ENCODE measurements around the gene NECAB2. TPM values are rescaled to one million over a fixed set of nuclear protein-coding genes. Genes with fewer than 3 reads are reported as not detected.

The NECAB2 gene
- total RNA-seq, 6 donors from 2014 or later: 0.40 to 1.2 (median 0.44) TPM; not detected in 3

DNA sequence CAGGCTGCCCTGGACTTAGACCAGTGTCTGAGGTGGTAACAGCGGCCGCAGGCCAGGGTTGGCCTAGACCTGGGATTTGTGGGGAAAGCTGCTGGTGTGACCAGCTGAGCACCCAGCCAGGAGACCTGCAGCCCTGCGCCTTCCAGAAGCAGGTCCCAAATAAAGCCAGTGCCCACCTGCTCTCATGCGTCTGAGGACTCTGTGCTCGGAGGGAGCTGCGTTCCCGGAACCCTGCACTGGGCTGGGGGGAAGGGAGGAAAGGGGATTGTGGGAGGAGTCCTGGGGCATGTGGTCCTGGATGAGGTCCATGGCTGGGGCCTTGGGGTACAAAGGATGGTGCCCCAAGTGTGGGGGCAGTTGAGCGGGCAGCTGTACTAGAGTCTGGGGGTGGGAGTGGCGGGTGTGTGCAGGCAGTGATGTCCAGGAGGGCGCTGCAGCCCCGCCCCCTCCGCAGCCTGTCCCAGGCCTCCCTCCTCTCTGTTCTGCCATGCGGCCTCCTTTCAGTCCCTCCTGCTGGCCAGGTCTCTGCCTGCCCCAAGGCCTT, 1.8 kb upstream of the NECAB2 start:
- ATAC-seq (ENCODE audit: low FRiP score in 2 of 2) (no peak), DNase-seq (no peak)
- Histone ChIP-seq H3K9me3 (no peaks in the 10 kb centered on the region), H3K27ac (no peak overlapping the region), H3K4me3 (no peak overlapping the region), H3K36me3 (peaks cover 0 to 51% (median 24%) of the 10 kb centered on the region in 4 donors), H3K4me1 (peaks cover 0 to 12% (median 4%) of the 10 kb centered on the region in 4 donors), H3K27me3 (peaks cover 0 to 22% (median 14%) of the 10 kb centered on the region in 4 donors)
- TF ChIP-seq POLR2AphosphoS5 (IDR thresholded peaks at IDR 0.05) (no peak), EP300 (IDR thresholded peaks at IDR 0.05) (no peak), POLR2A (IDR thresholded peaks at IDR 0.05) (no peak)
- TF ChIP-seq, protein P1, sequence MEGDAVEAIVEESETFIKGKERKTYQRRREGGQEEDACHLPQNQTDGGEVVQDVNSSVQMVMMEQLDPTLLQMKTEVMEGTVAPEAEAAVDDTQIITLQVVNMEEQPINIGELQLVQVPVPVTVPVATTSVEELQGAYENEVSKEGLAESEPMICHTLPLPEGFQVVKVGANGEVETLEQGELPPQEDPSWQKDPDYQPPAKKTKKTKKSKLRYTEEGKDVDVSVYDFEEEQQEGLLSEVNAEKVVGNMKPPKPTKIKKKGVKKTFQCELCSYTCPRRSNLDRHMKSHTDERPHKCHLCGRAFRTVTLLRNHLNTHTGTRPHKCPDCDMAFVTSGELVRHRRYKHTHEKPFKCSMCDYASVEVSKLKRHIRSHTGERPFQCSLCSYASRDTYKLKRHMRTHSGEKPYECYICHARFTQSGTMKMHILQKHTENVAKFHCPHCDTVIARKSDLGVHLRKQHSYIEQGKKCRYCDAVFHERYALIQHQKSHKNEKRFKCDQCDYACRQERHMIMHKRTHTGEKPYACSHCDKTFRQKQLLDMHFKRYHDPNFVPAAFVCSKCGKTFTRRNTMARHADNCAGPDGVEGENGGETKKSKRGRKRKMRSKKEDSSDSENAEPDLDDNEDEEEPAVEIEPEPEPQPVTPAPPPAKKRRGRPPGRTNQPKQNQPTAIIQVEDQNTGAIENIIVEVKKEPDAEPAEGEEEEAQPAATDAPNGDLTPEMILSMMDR (IDR thresholded peaks at IDR 0.05): no peak
- 94% methylated on average over 9 to 11 of the region's 13 CpGs for WGBS, 2 donors

DNA sequence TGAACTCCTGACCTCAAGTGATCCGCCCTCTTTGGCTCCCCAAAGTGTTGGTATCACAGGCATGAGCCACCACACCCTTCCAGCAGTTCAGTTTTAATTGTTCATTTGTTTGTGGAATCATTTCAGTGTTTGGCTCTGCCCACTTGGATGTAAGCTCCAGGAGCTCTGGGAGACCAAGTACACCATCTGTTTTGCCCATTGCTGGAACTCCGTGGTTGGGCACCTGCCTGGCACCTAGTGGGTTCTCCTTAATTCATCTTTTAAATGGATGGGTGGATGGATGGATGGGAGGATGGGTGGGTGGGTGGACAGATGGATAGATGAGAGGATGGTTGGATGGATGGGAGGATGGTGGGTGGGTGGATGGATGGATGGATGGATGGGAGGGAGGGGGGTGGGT, 953 bp upstream of the NECAB2 start:
- peaks cover 0 to 22% (median 14%) of the 10 kb centered on the region in 4 donors for H3K27me3 ChIP-seq
- no peak for ATAC-seq (ENCODE audit: low FRiP score in 2 of 2)
- no peak overlapping the region for H3K27ac ChIP-seq
- peaks cover 0 to 42% (median 18%) of the 10 kb centered on the region in 4 donors for H3K36me3 ChIP-seq
- peaks cover 0 to 12% (median 4%) of the 10 kb centered on the region in 4 donors for H3K4me1 ChIP-seq
- H3K9me3 ChIP-seq: no peaks in the 10 kb centered on the region
- TF ChIP-seq, protein P1 (IDR thresholded peaks at IDR 0.05): no peak
- TF ChIP-seq POLR2A (IDR thresholded peaks at IDR 0.05): no peak
- no peak for TF ChIP-seq POLR2AphosphoS5 (IDR thresholded peaks at IDR 0.05)
- no peak for TF ChIP-seq EP300 (IDR thresholded peaks at IDR 0.05)
- no peak overlapping the region for H3K4me3 ChIP-seq
- WGBS, 2 donors: 70 to 81% methylated on average over 2 of the region's 2 CpGs
- DNase-seq: no peak

DNA sequence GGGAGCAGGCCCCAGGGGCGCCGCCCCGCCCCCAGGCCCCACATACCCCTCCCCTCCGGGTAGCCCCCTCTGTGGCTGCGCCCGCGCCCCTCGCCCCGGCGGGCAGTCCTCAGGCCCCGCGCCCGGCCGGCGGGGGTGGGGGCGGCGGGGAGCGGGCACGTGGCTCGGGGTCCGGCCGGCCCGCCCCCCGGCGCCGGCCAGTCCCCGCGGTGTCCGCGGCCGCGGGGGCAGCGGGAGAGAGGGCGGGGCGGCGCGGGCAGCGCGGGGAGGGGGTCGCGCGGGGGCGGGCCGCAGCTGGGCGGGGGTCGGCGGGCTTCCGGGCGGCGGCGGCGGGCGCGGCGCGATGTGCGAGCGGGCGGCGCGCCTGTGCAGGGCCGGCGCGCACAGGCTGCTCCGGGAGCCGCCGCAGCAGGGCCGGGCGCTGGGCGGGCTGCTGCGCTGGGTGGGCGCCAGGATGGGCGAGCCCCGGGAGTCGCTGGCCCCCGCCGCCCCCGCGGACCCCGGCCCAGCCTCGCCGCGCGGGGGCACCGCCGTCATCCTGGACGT, 335 bp downstream of the NECAB2 start:
- ATAC-seq (ENCODE audit: low FRiP score in 2 of 2) (peak in 1 of 2 donors; percentile 13), DNase-seq (peak in 1 of 2 donors; percentile 84)
- peaks cover 0 to 30% (median 9%) of the 10 kb centered on the region in 4 donors for H3K36me3 ChIP-seq
- H3K27me3 ChIP-seq: peaks cover 0 to 22% (median 14%) of the 10 kb centered on the region in 4 donors
- TF ChIP-seq, protein P1 (IDR thresholded peaks at IDR 0.05): no peak
- TF ChIP-seq EP300 (IDR thresholded peaks at IDR 0.05) (no peak), POLR2AphosphoS5 (IDR thresholded peaks at IDR 0.05) (no peak), POLR2A (IDR thresholded peaks at IDR 0.05) (no peak)
- H3K9me3 ChIP-seq: no peaks in the 10 kb centered on the region
- no peak overlapping the region for H3K27ac ChIP-seq
- WGBS, 2 donors: no CpG with 5 or more reads among the region's 87 CpGs
- peaks cover 0 to 12% (median 4%) of the 10 kb centered on the region in 4 donors for H3K4me1 ChIP-seq
- H3K4me3 ChIP-seq: peak overlapping the region in 3 of 4 donors; percentile 31 to 45 (median 38)

DNA sequence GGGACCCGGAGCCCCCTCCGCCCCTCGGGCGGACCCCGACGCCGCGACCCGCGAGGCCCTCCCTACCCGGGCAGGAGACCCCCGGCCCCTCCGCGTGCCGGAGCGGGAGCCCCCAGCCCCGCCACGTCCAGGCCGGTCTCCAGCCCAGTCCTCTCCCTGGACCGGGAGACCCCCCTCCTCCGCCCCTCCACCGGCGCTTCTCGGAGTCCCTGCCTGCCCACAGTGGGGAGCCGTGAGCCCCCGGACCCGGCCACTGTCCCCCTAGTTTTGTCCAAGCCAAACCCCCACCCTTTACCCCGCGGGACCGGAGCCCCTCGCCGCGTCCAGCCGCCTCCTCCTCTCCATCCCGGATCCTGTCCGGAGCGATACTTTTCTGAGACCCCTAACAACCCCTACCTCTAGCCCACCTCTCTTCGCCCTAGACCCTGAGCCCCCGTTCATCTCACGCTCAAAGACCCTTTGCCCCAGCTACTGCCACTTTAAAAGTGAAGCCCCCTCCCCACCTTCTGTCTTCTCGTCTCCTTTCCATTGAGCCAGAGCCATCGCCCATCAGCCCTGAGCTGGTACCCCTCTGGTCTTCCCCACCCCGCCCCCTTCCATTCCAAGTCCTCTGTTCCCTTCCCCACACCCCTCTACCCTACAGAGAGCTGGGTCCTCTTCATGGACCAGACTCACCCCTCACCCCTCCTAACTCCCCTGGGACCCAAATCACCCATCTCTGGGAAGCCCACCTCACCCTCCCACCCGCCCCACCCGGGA, 1.0 kb downstream of the NECAB2 start:
- WGBS, 2 donors: 10 to 14% methylated on average over 17 to 23 of the region's 45 CpGs
- TF ChIP-seq POLR2A (IDR thresholded peaks at IDR 0.05) (no peak), POLR2AphosphoS5 (IDR thresholded peaks at IDR 0.05) (no peak), EP300 (IDR thresholded peaks at IDR 0.05) (no peak)
- TF ChIP-seq, protein P1 (IDR thresholded peaks at IDR 0.05): no peak
- ATAC-seq (ENCODE audit: low FRiP score in 2 of 2) (no peak), DNase-seq (no peak)
- H3K27ac ChIP-seq: no peak overlapping the region
- peaks cover 0 to 22% (median 14%) of the 10 kb centered on the region in 4 donors for H3K27me3 ChIP-seq
- peak overlapping the region in 1 of 4 donors; percentile 31 for H3K4me3 ChIP-seq
- peaks cover 0 to 12% (median 4%) of the 10 kb centered on the region in 4 donors for H3K4me1 ChIP-seq
- peaks cover 0 to 23% (median 9%) of the 10 kb centered on the region in 4 donors for H3K36me3 ChIP-seq
- no peaks in the 10 kb centered on the region for H3K9me3 ChIP-seq
